ENCODE results near the gene KRT85.
"Not testable (repeated sequence)": the region's sequence is repeated elsewhere in the genome, so short reads cannot be mapped to it uniquely, and the experiment has no call there.

Gene KRT85

DNA sequence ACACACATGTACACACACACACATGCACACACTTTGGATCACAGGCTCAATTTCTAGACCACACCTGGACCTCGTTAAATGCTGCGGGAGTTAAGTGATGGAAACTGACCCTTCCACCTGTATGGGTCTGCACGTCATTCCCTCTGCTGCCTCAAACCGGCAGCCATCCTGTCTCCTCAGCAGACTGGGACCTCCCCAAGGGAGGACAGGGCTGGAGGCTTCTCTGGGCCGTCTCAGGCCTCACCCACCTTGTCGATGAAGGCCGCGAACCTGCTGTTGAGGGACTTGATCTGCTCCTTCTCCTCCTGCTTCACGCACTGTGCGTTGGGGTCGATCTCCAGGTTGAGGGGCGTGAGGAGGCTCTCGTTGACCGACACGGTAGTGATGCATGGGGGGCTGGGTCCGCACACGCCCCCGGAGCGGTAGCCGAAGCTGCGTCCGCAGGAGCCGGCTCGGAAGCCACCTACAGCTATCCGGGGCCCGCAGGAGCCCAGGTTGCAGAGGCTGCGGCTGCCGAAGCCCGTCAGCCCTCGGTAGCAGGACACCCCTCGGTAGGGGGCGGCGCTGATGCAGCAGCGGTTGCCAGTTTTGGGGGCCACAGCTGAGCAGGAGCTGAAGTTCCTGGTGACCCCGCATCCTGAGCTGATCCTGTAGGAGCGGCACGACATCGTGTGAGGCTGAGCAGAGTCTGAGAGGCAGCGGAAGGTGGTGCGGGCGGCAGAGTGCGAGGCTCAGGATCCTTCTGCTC, at the start of gene KRT85:
Gene KRT85 (minus strand): TSS at position 744 of the 748 bp plus-strand sequence. CDS start 76 bp downstream, at position 668.
- DNase-seq = no peak

DNA sequence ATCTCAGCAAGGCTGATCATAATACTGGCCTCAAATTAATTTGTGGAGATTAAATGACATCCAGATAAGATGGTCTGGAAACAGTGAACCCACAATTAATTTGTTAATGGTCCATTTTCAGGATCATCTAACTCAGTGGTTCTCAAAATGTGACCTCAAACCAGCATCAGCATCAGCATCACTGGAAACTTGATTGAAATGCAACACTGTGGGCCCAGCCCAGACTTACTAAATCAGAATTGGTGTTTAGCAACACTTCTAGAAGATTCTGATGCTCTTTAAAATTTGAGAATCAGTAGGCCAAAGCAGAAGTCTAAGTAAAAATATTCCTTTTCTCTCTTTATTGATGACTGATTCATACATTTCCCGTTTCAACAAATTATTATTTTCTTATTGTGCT, 49.5 kb upstream of the KRT85 start:
- no peak for DNase-seq

DNA sequence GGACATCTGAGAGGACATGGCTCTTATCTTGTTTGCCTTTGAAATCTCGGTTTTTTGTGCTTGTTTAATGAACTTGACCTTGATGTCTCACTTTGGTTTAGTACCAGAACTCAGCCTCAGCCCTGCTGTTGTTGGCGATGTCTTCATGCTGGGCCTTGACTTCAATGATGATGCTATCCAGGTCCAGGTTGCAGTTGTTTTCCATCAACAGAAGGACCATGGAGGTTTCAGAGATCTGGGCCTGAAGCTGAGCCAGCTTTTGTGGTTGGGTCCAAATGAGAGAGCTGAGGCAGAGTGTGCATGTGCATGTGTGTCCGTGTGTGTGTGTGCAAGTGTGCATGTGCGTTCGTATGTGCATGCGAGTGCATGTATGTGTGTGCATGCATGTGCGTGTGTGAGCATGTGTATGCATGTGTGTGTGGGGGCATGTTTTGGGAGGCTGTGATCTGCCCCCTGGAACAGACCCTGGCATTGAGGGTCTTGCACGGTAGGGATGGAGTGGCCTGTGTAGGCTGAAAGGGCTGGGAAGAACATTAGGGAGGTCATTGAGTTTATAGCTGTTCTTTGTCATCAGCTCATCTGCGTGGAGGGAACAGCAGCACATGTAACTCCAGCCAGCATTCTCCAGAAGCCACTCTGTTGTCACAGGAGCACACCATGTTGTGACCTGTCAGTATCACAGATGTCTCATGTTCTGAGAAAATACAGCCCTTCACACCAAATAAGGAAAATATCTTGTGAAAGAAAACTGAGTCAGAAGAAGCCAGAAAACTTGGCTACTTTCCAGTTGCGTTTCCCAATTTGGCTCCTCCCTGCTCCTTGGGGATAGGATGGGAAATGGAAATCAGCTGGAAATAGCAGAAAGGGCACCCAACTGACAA, 48.8 kb upstream of the KRT85 start:
- DNase-seq = no peak

DNA sequence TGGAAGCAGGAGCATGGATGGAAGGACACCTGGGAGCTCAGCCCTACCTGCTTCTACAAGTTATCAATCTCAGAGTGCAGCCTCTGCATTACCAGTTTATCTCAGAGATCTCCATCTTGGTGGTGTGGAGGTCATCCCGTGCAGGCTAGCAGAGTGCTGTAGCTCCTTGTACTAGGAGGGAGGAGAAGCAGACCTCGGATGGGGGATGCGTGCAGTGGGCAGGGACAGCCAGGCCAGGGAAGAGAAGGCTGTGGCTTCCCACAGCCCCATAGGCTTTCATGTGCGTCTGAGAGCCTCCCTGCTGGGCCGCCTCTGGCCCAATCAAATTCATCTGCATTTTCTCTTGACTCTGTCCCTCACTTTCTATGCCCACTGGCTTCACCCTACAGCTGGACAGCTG, 47.7 kb upstream of the KRT85 start:
- no peak for DNase-seq

DNA sequence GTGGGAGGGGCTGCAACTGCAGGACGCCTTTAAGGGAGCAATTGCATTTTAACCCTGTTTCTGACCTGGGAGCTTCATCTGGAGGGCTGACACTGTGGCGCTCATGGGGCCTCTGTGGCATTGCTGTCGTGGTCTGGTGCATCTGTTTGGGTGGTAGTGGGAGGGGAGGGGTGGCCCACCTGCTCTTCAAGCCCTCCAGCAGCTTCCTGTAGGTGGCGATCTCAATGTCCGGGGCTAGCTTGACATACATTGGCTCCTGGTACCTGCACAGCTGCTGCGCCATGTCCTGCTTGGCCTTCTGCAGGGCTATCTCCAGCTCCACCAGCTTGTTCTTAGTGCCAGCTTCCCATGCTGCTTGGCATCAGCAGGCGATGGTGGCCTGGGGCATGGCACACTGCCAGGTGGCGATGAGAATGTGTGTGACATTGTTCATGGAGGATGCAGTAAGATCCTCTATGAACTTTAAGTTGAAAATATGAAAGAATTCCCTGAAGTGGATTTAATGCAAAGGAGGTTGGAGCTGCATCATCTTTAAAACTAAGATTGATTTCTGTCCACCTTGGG, 46.6 kb upstream of the KRT85 start:
- DNase-seq = no peak

DNA sequence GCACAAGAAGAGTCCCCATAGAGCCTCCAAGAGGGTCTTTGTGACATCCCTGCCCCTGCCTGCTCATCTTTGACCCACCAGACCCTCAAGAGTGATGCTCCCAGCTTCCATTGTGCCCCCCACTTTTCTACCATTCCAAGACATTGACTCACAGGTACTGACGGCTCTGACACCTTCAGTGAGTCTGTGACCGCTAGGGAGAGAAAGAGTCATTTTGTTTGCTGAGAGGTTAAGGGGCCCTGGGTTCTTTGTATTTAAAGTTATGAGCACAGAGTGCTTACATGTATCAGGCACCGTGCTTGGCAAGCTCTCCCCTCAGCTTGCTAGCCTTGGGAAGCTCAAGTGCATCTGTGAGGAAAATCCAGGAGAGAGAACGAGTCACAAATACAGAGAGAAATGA, 45.9 kb upstream of the KRT85 start:
- DNase-seq = no peak

DNA sequence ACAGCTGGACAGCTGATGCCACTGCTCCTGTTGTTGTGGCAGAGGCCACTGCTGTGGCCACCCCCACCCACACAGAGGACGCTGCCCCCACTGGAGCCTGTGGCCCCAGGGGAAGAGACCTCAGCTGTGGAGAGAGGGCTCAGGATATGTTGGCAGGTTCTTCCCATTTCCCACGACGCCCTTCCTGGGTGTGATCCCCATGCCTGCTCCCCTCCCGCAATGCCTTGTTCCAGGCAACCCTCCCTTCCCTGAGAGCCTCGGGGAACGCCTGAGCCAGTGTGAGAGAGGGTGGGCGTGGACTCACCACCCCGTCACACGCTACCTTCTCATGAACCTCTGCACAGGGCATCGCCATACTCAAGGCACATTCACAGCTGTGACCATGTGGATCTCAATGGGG, 44.5 kb upstream of the KRT85 start:
- DNase-seq = no peak

DNA sequence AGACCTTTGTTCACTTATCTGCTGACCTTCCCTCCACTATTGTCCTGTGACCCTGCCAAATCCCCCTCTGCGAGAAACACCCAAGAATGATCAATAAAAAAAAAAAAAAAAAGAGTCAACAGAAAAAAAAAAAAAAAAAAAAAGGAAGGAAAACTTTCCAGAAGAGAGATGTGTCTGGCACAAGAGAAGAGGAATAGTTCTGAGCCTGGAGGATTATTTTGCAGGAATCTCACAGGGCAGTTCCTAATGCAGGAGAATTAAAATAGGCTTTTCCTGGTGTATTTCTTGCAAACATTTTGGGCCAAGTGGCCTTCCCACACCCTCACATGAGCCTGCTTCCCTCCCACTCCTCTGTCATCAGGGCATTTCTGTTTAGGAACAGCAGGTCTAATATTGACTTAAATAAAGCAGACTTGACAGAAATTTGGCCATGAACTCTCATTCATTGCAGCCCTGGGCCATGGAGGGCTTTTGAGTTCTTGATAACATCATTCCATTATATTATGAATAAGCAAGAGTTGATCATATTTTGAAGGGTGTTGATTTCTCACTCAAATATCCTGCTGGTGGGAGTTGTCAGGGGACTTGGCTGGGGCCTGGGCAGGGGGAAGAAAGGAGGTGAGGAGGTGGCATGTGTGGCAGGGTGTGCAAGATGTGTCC, 43.4 kb upstream of the KRT85 start:
- not testable (repeated sequence) for DNase-seq

DNA sequence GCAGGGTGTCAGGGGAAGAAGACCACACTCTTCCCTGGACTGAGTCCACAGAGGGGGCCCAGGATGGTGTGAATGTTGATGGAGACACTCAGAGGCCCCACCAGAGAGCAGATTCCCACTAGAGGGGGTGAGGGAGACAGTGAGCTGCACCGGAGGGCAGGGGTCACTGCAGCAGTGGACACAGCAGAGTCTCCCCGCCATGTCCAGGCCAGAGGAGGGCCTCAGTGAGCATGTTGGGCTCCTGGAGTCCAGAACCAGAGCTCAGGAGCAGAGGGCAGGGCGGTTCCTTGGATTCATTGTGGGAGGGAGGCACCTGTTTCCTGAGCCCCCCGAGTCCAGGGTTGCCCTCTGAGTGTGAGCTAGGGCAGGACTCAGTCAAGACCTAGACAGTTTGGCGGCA, 40.6 kb upstream of the KRT85 start:
- no peak for DNase-seq

DNA sequence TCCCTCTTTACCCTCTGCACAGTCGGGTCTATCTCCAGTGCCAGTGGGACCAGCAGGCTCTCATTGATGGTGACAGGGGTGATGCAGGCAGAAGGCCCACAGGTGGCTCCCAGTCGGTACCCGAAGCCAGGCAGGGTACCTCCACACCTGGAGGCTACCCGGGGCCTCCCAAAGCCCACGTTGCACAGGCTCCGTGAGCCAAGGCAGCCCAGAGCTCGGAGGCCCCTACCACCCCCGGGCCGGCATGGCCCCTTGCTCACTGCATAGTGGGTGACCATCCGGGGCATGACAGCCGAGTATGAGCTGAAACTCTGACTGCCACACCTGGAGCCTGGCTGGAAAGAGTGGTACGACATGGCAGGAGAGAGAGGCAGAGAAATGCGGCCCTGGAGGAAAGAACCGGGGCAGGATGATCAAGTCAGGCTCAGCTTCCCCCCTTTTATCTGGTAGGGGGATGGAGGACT, 38.7 kb upstream of the KRT85 start, which contains the start of gene KRT82:
Gene KRT82 (minus strand): TSS at position 414 of the 464 bp plus-strand sequence. CDS start 58 bp downstream, at position 356.
- DNase-seq = no peak

DNA sequence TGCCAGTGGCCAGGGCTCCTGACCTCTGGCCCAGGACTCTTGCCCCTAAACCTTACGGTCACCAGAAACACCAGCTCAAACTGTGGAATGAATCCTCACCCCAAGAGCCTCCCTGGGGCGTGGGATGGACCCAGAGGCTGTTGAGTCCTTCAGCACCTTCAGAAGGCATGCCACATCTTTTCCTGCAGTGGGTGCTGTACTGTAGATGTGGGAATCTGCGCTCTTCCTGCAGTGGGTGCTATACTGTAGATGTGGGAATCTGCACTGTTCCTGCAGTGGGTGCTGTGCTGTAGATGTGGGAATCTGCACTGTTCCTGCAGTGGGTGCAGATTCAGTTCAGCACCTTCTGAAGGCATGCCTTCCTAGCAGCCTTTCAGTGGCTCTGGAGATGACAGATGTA, 37.7 kb upstream of the KRT85 start:
- DNase-seq = no peak

DNA sequence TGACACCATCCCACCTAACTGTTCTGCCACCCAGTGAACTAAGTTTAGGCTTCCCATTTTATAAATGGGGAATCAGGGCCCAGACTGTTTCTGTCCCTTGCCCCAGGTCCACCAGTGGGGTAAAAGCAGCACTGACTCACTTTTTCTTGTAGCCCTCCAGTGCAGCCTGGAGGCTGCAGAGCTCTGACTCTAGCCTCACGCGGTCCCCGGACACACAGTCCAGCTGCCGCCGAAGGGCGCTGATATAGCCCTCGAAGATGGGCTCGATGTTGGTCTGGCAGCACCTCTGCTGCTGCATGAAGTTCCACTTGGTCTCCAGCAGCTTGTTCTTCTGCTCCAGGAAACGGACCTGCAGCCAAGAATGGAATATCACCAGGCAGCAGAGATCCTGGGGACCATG, 36.3 kb upstream of the KRT85 start:
- no peak for DNase-seq

DNA sequence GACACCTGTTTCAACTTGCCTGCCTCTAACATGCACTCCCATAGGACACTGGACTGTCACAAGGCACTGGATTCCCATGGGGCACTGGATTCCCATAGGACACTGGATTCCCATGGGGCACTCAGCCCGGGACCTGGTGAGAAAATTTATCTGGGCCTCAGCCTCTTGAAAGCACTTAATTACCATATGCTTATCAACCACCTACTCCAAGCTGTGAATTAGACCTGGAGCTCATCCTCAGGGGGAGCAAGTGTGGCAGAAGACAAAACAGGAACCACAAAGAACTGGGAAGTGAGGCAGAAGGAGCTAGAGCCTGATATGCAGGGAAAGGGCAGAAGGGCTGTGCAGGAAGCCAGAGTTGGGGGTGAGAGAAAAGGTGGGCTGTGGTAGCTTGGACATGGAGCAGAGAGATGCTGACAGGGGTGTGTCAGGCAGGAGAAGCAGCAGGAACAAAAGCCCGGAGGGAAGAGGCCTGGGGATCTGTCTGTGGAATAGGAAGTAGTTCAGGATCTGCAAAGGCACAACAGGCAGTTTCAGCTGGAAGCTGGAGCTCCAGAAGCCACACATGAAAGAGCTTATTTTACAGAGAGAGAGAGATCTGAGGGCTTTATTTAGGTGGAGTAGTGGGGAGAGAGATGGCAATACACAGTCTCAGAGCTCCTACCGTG, 35.7 kb upstream of the KRT85 start:
- peak; percentile 23 to 72 for DNase-seq

DNA sequence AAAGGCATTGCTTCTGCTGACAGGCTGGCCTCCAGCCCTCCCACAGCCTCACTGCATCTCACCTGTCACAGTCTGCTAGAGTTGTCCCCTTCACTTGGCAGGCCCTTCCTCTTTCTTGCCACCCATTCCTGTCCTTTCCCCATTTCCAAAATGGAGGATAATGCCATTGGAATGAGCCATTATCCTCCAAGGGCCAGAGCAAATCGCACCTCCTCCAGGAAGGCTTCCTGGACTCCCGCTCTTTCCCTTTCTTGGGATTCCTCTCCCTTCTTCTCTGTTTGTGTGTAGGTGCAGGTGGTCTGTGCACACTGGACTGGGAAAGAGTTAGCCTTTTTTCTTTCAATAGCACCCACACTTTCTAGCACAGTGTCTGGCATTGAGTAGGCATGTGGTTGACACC, 35.1 kb upstream of the KRT85 start:
- DNase-seq = no peak

DNA sequence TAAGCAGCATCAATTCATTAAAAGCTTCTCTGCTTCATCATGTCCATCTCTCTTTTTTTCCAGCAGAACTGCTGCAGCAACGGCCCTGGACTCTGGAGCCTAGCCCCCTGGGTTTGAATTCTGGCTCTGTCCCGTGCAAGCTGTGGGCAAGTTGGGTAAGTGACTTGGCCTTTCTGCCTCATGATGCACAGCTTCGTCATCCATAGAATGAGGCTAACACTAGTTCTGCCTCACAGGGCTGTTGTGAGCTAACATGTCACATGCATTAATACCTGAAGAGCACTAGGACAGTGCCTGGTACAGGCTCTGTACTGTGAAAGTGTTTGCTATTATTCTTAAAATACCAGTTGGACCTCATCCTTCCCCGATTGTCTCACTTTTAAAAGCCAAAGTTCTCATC, 34.6 kb upstream of the KRT85 start:
- DNase-seq = no peak

DNA sequence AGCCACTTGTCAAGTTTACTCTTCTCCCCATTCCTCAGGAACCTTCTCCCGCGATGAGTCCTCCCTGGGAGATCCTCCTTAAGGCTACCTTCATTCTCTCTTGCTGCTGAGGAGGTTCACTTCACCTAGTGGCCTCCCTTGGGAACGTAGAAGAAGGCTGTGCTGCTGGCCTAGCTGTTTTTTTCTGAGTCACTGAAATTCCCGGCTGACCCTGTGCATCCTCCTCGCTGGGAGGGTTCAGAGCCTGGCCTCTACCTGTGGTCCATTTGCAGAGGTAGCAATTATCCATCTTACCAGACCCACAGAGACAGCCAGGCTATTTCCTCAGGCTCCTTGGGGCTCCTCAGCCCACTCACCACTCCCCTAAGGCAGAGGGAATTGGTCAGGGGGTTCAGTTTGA, 34.2 kb upstream of the KRT85 start:
- no peak for DNase-seq

DNA sequence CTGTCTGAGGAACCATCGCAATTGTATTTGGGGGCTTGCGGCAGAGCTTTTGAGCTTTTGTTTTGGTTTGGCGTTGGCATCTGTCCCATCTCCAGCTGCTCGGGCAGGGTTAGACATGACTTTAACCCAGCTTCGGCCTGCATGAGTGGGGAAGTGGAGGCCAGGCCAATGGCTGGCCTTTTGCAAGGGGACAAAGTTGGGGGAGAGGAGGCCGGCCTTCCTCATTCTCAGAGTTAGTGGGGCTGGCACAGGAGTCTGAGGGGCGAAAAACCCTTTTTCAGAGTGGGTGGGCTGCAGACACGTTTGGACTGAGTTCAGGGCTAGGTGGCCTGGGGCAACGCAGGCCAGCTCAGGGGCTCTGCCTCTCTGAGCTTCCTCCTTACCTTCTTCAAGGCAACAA, 33.6 kb upstream of the KRT85 start:
- no peak for DNase-seq

DNA sequence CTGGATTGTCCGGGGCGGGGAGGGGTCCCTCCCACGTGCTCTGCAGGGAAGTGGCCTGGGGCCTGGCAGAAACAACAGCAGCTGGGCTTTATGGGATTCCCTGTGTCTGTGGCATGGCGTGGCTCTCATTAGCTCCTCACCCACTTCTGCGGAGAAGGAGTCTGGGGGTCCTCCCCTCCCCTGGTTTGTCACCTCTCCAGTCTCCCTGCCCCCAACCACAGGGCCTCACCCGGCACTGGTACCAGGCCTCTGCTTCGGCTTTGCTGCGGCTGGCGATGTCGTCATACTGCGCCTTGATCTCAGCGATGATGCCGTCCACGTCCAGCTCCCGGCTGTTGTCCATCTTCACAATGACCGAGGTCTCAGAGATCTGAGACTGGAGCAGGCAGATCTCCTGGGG, 32.5 kb upstream of the KRT85 start:
- DNase-seq = no peak

DNA sequence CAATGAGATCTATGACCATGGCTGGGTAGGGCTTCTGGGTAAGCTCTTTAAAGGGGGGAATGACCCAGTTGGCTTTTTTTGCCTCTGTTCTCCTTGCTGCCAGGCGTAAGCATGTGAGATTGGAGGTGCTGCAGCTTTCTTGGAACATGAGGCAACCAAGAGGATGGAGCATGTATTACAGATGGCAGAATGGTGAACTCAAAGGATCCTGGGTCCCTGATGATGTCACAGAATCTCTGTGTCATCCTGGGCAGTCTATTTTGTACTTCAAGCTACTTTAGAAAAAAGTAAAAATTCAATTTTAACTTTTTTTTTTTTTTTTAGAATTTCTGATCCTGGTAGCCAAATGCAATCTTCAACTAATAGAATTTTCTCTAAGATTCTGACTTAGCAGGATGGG, 30.9 kb upstream of the KRT85 start:
- no peak for DNase-seq

DNA sequence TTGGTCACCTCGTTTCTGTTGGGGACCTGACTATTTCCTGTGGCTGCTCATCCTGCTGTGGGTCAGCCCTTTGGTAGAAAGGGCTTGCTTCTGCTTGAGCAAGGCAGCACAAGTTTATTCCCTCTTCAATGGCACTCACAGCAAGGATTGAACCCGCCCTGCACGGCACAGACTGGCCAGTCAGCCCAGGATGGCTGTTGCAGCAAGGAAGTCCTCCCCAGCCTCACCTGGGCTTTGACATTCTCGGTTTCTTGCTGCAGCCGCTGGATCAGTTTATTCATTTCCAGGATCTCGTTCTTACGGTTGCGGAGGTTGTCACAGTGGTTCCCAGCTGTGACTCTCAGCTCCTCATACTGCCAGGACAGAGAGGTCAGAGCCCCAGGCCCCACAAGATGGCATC, 29.4 kb upstream of the KRT85 start:
- no peak for DNase-seq

DNA sequence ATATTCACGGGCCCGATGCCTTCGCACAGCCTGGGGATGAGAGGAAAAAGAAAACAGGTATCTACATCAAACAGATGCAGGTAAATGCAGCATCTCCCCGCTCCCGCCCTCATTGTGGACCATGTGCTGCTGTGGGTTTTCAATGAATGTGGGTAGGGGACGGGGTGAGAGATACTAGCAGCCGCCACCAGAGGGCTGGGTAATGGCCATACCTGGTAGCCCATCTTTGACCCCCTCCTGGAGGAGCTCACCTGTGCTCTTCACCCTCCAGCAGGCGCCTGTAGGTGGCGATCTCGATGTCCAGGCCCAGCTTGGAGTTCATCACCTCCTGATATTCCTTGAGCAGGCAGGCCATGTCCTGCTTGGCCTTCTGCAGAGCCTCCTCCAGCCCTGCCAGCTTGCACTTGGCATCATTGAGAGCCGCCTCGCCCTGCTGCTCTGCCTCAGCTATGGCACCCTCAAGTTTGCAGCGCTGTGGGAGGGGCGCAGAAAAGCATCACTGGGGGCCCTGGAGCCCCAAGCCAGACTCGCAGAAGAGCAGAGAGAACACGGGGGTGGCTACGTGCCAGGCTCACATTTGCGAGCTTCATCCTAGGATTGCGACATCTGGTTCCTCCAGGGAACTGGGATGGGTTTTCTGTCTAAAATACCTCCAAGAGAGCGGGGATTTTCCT, 28.6 kb upstream of the KRT85 start:
- DNase-seq = peak; percentile 81 to 95

DNA sequence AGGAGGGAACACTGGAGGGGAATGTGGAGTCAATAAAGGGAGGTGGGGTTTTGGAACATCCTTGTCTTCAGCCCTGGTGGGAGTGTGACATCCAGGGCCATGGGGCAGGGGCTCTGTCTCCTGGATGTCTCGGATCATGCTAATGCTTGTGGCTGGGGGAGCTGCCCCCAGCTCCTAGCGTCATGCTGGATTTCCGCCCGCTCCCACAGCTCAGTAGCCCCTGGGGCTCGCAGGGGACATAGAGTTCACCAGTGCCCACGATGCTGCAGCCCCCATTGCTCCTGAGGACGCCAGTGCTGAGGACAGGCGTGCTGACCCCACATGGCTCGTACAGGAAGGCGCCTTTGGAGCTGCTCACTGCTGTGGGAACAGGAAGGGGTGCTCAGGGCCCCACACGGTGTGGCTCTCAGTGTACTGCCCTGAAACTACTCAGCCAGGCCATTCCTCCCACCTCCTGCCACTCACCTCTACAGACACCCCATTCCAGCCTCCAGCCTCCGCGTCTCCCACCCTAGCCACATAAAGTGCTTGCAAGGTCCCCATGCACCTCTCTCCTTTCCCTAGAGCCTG, 27.6 kb upstream of the KRT85 start:
- no peak for DNase-seq
